ENCODE data around the gene GPANK1.

GPANK1 gene

DNA sequence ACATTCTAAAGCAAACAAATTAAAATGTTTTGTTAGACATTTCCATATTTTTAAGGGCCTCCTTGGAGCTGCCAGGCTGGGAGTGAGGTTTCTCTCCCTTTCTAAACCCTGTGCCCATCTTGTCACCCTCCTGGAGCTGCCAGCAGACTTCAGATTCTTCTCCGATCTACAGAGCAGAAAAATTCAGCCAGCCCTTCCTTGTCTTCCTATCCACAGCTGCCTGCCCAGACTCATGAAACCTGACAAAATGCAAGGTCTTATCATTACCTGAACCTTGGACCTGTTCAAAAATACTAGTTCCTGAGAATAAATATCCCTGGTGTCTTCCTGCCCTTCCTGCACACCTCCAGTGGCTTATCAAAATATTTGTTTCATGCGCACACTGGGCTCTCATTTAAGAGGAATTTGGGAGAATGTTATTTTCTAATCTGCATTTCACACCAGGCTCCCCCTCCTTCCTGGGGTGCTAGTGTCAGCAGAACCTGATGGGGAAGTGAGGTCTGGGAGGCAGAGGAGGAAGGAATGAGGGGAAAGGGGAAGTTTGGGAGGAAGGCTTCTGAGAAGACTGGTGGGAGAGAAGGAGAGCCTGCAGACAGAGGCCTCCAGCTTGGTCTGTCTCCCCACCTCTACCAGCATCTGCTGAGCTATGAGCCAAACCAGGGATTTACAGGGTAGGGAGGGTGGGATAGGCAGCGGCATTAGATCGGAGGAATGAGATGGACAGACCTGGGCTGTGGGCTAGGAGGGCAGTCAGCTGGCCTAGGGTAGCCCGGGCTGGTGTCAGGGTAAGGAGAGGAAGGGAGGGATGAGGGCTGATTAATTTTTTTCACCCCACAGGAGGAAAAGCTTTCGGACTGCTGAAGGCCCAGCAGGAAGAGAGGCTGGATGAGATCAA lies 49.9 kb downstream of the GPANK1 start, which contains the start of gene AIF1:
Gene AIF1, plus strand, starts transcription at position 551 of the 895 bp plus-strand sequence. Its CDS starts 96 bp downstream, at position 647.
- DNase-seq = no peak

DNA sequence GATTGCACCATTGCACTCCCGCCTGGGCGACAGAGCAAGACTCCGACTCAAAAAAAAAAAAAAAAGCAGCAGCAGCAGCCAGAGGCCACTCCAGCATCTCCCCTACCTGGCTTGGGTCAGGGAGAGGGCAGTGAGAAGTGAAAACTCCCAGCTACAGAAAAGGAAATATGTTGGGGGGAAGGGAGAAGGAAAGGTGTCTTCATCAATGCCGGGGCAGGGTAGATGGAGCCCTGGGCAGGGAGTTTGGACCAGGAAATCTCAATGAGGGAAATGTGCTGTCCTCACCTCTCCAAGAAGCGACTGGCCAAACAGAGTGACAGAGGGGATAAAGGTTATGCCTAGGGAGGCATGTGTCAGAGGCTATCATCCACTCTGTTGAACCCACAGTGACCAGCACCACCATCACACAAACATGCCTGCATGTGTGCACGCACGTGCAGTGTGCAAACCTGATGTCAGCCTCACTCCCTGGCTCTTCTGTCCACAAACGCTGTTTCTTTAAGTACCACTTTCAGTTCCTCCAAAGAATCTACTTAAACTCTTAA lies 50.6 kb downstream of the GPANK1 start:
- no peak for DNase-seq

Data from NCI-H345 (cell line).